GM23338 (cell line): ENCODE results near the gene NKAIN2.

Experiments
- CREB1 ChIP-seq: fragments of 250-450 bp; sonication (Bioruptor Pico); IDR thresholded peaks from 2 replicates; pipeline ENCODE4 v1.5.0; 2020; ENCODE audit warnings: low read depth, mild to moderate bottlenecking, moderate library complexity
- EZH2phosphoT487 ChIP-seq: fragments of 200-600 bp; sonication (generic); IDR thresholded peaks from one replicate; pipeline ENCODE4 v1.8.1; 2018; ENCODE audit warnings: antibody characterized with exemption; ENCODE audit not compliant: unreplicated experiment
- JUNB ChIP-seq: IDR thresholded peaks from one replicate; pipeline ENCODE4 v1.6.1; 2016; ENCODE audit warnings: antibody characterized with exemption; ENCODE audit not compliant: unreplicated experiment
- POLR2AphosphoS5 ChIP-seq: IDR thresholded peaks from 2 replicates; pipeline ENCODE4 v1.6.1; 2016; ENCODE audit warnings: antibody characterized with exemption, low read depth
- STAT1 ChIP-seq: IDR thresholded peaks from one replicate; pipeline ENCODE4 v1.6.1; 2016; ENCODE audit warnings: antibody characterized with exemption; ENCODE audit not compliant: unreplicated experiment
- ZNF114 ChIP-seq: fragments of 250-450 bp; sonication (Bioruptor Pico); IDR thresholded peaks from 2 replicates; pipeline ENCODE4 v1.5.0; 2020; ENCODE audit warnings: mild to moderate bottlenecking, moderate library complexity
- TF ChIP-seq, protein P1 (sequence below), 2 experiments: fragments of 200-600 bp in 1 of 2; sonication (generic) in 1 of 2; conservative IDR thresholded peaks; 2 replicates each; pipeline versions ENCODE4 v1.5.1 to v1.6.1; 2016 to 2017; ENCODE audit warnings: antibody characterized with exemption in 2 of 2, low read depth in 2 of 2, mild to moderate bottlenecking in 2 of 2, moderate library complexity in 1 of 2
- TF ChIP-seq, protein P2 (sequence below): IDR thresholded peaks from one replicate; pipeline ENCODE4 v1.6.1; 2018; ENCODE audit warnings: antibody characterized with exemption; ENCODE audit not compliant: unreplicated experiment
- TF ChIP-seq, protein P3 (sequence below): IDR thresholded peaks from 2 replicates; pipeline ENCODE4 v1.6.1; 2016; ENCODE audit warnings: antibody characterized with exemption

DNA sequence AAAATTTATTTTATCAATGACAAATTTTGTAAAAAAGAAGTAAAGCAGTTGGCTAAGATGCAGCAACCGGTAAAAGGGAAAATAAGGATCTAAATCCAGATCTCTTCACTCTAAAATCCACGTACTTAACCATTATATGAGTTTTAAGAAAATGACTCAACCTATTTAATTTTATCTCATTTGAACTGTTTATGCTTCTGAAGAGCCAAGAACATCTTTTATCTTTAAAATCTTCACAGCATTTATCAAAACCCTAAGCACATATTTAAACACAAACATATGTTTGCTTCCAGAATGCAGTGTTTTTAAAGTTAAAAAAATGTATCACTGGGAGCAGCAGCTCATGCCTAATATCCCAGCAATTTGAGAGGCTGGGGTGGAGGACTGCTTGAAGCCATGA is 339.2 kb downstream of the NKAIN2 start:
- TF ChIP-seq, protein P1, sequence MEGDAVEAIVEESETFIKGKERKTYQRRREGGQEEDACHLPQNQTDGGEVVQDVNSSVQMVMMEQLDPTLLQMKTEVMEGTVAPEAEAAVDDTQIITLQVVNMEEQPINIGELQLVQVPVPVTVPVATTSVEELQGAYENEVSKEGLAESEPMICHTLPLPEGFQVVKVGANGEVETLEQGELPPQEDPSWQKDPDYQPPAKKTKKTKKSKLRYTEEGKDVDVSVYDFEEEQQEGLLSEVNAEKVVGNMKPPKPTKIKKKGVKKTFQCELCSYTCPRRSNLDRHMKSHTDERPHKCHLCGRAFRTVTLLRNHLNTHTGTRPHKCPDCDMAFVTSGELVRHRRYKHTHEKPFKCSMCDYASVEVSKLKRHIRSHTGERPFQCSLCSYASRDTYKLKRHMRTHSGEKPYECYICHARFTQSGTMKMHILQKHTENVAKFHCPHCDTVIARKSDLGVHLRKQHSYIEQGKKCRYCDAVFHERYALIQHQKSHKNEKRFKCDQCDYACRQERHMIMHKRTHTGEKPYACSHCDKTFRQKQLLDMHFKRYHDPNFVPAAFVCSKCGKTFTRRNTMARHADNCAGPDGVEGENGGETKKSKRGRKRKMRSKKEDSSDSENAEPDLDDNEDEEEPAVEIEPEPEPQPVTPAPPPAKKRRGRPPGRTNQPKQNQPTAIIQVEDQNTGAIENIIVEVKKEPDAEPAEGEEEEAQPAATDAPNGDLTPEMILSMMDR (conservative IDR thresholded peaks at IDR 0.05; ENCODE audit: low read depth in 2 of 2): no peak
- TF ChIP-seq POLR2AphosphoS5: no peak
- TF ChIP-seq, protein P2, sequence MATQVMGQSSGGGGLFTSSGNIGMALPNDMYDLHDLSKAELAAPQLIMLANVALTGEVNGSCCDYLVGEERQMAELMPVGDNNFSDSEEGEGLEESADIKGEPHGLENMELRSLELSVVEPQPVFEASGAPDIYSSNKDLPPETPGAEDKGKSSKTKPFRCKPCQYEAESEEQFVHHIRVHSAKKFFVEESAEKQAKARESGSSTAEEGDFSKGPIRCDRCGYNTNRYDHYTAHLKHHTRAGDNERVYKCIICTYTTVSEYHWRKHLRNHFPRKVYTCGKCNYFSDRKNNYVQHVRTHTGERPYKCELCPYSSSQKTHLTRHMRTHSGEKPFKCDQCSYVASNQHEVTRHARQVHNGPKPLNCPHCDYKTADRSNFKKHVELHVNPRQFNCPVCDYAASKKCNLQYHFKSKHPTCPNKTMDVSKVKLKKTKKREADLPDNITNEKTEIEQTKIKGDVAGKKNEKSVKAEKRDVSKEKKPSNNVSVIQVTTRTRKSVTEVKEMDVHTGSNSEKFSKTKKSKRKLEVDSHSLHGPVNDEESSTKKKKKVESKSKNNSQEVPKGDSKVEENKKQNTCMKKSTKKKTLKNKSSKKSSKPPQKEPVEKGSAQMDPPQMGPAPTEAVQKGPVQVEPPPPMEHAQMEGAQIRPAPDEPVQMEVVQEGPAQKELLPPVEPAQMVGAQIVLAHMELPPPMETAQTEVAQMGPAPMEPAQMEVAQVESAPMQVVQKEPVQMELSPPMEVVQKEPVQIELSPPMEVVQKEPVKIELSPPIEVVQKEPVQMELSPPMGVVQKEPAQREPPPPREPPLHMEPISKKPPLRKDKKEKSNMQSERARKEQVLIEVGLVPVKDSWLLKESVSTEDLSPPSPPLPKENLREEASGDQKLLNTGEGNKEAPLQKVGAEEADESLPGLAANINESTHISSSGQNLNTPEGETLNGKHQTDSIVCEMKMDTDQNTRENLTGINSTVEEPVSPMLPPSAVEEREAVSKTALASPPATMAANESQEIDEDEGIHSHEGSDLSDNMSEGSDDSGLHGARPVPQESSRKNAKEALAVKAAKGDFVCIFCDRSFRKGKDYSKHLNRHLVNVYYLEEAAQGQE: no peak
- no peak for TF ChIP-seq JUNB
- no peak for TF ChIP-seq ZNF114 (CRISPR knock-in tag)
- no peak for TF ChIP-seq EZH2phosphoT487
- no peak for TF ChIP-seq STAT1
- TF ChIP-seq CREB1 (CRISPR knock-in tag): no peak
- TF ChIP-seq, protein P3, sequence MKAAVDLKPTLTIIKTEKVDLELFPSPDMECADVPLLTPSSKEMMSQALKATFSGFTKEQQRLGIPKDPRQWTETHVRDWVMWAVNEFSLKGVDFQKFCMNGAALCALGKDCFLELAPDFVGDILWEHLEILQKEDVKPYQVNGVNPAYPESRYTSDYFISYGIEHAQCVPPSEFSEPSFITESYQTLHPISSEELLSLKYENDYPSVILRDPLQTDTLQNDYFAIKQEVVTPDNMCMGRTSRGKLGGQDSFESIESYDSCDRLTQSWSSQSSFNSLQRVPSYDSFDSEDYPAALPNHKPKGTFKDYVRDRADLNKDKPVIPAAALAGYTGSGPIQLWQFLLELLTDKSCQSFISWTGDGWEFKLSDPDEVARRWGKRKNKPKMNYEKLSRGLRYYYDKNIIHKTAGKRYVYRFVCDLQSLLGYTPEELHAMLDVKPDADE: no peak
